GM23338 (cell line): ENCODE results near the gene SYT15.
"Not testable (repeated sequence)": the region's sequence is repeated elsewhere in the genome, so short reads cannot be mapped to it uniquely, and the experiment has no call there.

Experiments
- CTCF ChIP-seq, 2 experiments: fragments of 200-600 bp in 1 of 2; sonication (generic) in 1 of 2; conservative IDR thresholded peaks; 2 replicates each; pipeline versions ENCODE4 v1.5.1 to v1.6.1; 2016 to 2017; ENCODE audit warnings: antibody characterized with exemption in 2 of 2, low read depth in 2 of 2, mild to moderate bottlenecking in 2 of 2, moderate library complexity in 1 of 2
- EZH2 ChIP-seq: fragments of 200-600 bp; sonication (generic); IDR thresholded peaks from one replicate; pipeline ENCODE4 v1.8.0; 2017; ENCODE audit warnings: antibody characterized with exemption, mild to moderate bottlenecking, low read depth; ENCODE audit not compliant: unreplicated experiment
- POLR2AphosphoS5 ChIP-seq: IDR thresholded peaks from 2 replicates; pipeline ENCODE4 v1.6.1; 2016; ENCODE audit warnings: antibody characterized with exemption, low read depth

GRCh38 chr10:46578474-46579178 is at the start of gene SYT15:
- not testable (repeated sequence) for TF ChIP-seq CTCF (conservative IDR thresholded peaks at IDR 0.05; ENCODE audit: low read depth in 2 of 2); POLR2AphosphoS5; EZH2
